GM12874 (cell line): Measurements from ENCODE around the gene CDH8.

Source experiments
- CTCF ChIP-seq: IDR thresholded peaks from 2 replicates; pipeline ENCODE4 v1.5.1; 2011; ENCODE audit warnings: low read depth, mild to moderate bottlenecking, control low read depth, low read length, moderate library complexity; ENCODE audit not compliant: insufficient read depth

CDH8 gene

GRCh38 chr16:61879306-61879705, 156.9 kb downstream of the CDH8 start:
- TF ChIP-seq CTCF: no peak

- TF ChIP-seq CTCF: no peak
Measured at GRCh38 chr16:61877436-61877835, 158.8 kb downstream of the CDH8 start.

GRCh38 chr16:61872778-61873119, 163.5 kb downstream of the CDH8 start:
- TF ChIP-seq CTCF: no peak

- no peak for TF ChIP-seq CTCF
Measured at GRCh38 chr16:61871837-61872777, 164.1 kb downstream of the CDH8 start.

GRCh38 chr16:61862221-61863155, 173.8 kb downstream of the CDH8 start:
- TF ChIP-seq CTCF: no peak

- TF ChIP-seq CTCF: no peak
Measured at GRCh38 chr16:61858988-61859387, 177.2 kb downstream of the CDH8 start.

GRCh38 chr16:61842666-61843065, 193.6 kb downstream of the CDH8 start:
- TF ChIP-seq CTCF: no peak
